ENCODE results near the gene KY. TPM values are rescaled to one million over a fixed set of nuclear protein-coding genes. Genes with fewer than 3 reads are reported as not detected.

The KY gene
- not detected for total RNA-seq

GRCh38 chr3:134650431-134651346 is at the start of gene KY:
Gene KY (minus strand): TSS chr3:134651022. CDS start chr3:134650960, 62 bp downstream.
- ATAC-seq (peak in 1 of 2 donors; percentile 77), DNase-seq (ENCODE audit: low spot score in 2 of 2) (no peak)
- H3K36me3 Mint-ChIP-seq = no peaks in the 10 kb centered on the region
- no peak within 1 kb of the TSS for H3K27ac Mint-ChIP-seq
- H3K9me3 Mint-ChIP-seq = no peaks in the 10 kb centered on the region

- H3K36me3 Mint-ChIP-seq = no peaks in the 10 kb centered on the region
- peaks cover 0 to 3% of the 10 kb centered on the region in 2 donors for H3K9me3 Mint-ChIP-seq
- DNase-seq (ENCODE audit: low spot score in 2 of 2) (no peak), ATAC-seq (no peak)
- H3K27ac Mint-ChIP-seq = no peak overlapping the region
Measured at GRCh38 chr3:134699721-134700120, 48.9 kb upstream of the KY start.

- no peak overlapping the region for H3K27ac Mint-ChIP-seq
- H3K36me3 Mint-ChIP-seq = no peaks in the 10 kb centered on the region
- ATAC-seq (no peak), DNase-seq (ENCODE audit: low spot score in 2 of 2) (no peak)
- H3K9me3 Mint-ChIP-seq = peaks cover 0 to 2% of the 10 kb centered on the region in 2 donors
Measured at GRCh38 chr3:134699141-134699711, 48.4 kb upstream of the KY start.

- ATAC-seq = no peak
- H3K27ac Mint-ChIP-seq = no peak overlapping the region
- no peak for DNase-seq (ENCODE audit: low spot score in 2 of 2)
- no peaks in the 10 kb centered on the region for H3K9me3 Mint-ChIP-seq
- no peaks in the 10 kb centered on the region for H3K36me3 Mint-ChIP-seq
Measured at GRCh38 chr3:134697830-134698689, 47.2 kb upstream of the KY start.

GRCh38 chr3:134696155-134696554 is 45.3 kb upstream of the KY start:
- Mint-ChIP-seq H3K9me3 (no peaks in the 10 kb centered on the region), H3K36me3 (no peaks in the 10 kb centered on the region), H3K27ac (no peak overlapping the region)
- DNase-seq (ENCODE audit: low spot score in 2 of 2) (no peak), ATAC-seq (no peak)

- H3K27ac Mint-ChIP-seq = no peak overlapping the region
- H3K9me3 Mint-ChIP-seq = no peaks in the 10 kb centered on the region
- no peak for DNase-seq (ENCODE audit: low spot score in 2 of 2)
- H3K36me3 Mint-ChIP-seq = no peaks in the 10 kb centered on the region
- peak in 1 of 2 donors; percentile 37 for ATAC-seq
Measured at GRCh38 chr3:134694946-134695543, 44.2 kb upstream of the KY start.

GRCh38 chr3:134694466-134694865 is 43.6 kb upstream of the KY start:
- Mint-ChIP-seq H3K27ac (no peak overlapping the region), H3K9me3 (no peaks in the 10 kb centered on the region), H3K36me3 (no peaks in the 10 kb centered on the region)
- no peak for DNase-seq (ENCODE audit: low spot score in 2 of 2)
- ATAC-seq = no peak

GRCh38 chr3:134693804-134694203 is 43.0 kb upstream of the KY start:
- Mint-ChIP-seq H3K36me3 (no peaks in the 10 kb centered on the region), H3K9me3 (no peaks in the 10 kb centered on the region), H3K27ac (no peak overlapping the region)
- no peak for DNase-seq (ENCODE audit: low spot score in 2 of 2)
- ATAC-seq = no peak

- no peak for ATAC-seq
- Mint-ChIP-seq H3K9me3 (no peaks in the 10 kb centered on the region), H3K36me3 (no peaks in the 10 kb centered on the region), H3K27ac (no peak overlapping the region)
- no peak for DNase-seq (ENCODE audit: low spot score in 2 of 2)
Measured at GRCh38 chr3:134693226-134693625, 42.4 kb upstream of the KY start.

GRCh38 chr3:134690226-134690625 is 39.4 kb upstream of the KY start:
- ATAC-seq = no peak

GRCh38 chr3:134687642-134688041 is 36.8 kb upstream of the KY start:
- Mint-ChIP-seq H3K27ac (no peak overlapping the region), H3K36me3 (no peaks in the 10 kb centered on the region), H3K9me3 (no peaks in the 10 kb centered on the region)
- ATAC-seq (no peak), DNase-seq (ENCODE audit: low spot score in 2 of 2) (no peak)

More at GRCh38 chr3:134690226-134690625, 39.4 kb upstream of the KY start:
- H3K36me3 Mint-ChIP-seq = no peaks in the 10 kb centered on the region
- H3K27ac Mint-ChIP-seq = no peak overlapping the region
- DNase-seq (ENCODE audit: low spot score in 2 of 2) = no peak
- H3K9me3 Mint-ChIP-seq = no peaks in the 10 kb centered on the region

GRCh38 chr3:134685929-134686802 is 35.3 kb upstream of the KY start:
- DNase-seq (ENCODE audit: low spot score in 2 of 2) (no peak), ATAC-seq (no peak)
- Mint-ChIP-seq H3K9me3 (no peaks in the 10 kb centered on the region), H3K27ac (no peak overlapping the region), H3K36me3 (no peaks in the 10 kb centered on the region)

- no peak for DNase-seq (ENCODE audit: low spot score in 2 of 2)
- no peak overlapping the region for H3K27ac Mint-ChIP-seq
- peaks cover 0 to 2% of the 10 kb centered on the region in 2 donors for H3K36me3 Mint-ChIP-seq
- H3K9me3 Mint-ChIP-seq = peaks cover 3 to 10% of the 10 kb centered on the region in 2 donors
- no peak for ATAC-seq
Measured at GRCh38 chr3:134682196-134682880, 31.5 kb upstream of the KY start.

GRCh38 chr3:134681522-134681900 is 30.7 kb upstream of the KY start:
- no peak for ATAC-seq
- peaks cover 7 to 13% of the 10 kb centered on the region in 2 donors for H3K9me3 Mint-ChIP-seq

GRCh38 chr3:134680796-134681521 is 30.1 kb upstream of the KY start:
- peak overlapping the region in 1 of 2 donors; percentile 76 for H3K27ac Mint-ChIP-seq
- H3K36me3 Mint-ChIP-seq = peaks cover 0 to 4% of the 10 kb centered on the region in 2 donors
- peaks cover 12 to 16% of the 10 kb centered on the region in 2 donors for H3K9me3 Mint-ChIP-seq
- no peak for DNase-seq (ENCODE audit: low spot score in 2 of 2)
- ATAC-seq = no peak

More at GRCh38 chr3:134681522-134681900, 30.7 kb upstream of the KY start:
- H3K27ac Mint-ChIP-seq = no peak overlapping the region
- DNase-seq (ENCODE audit: low spot score in 2 of 2) = no peak
- peaks cover 0 to 4% of the 10 kb centered on the region in 2 donors for H3K36me3 Mint-ChIP-seq
